Erythroblast (primary cell): ENCODE data around the gene FLOT1.

Experiments used
- GATA1 ChIP-seq: IDR thresholded peaks from 2 replicates; pipeline ENCODE4 v1.6.1; 2011; ENCODE audit warnings: low read depth, mild to moderate bottlenecking, control low read depth, low read length, moderate library complexity
- POLR2A ChIP-seq: IDR thresholded peaks from 2 replicates; pipeline ENCODE4 v1.6.1; 2011; ENCODE audit warnings: mild to moderate bottlenecking, low read length

DNA sequence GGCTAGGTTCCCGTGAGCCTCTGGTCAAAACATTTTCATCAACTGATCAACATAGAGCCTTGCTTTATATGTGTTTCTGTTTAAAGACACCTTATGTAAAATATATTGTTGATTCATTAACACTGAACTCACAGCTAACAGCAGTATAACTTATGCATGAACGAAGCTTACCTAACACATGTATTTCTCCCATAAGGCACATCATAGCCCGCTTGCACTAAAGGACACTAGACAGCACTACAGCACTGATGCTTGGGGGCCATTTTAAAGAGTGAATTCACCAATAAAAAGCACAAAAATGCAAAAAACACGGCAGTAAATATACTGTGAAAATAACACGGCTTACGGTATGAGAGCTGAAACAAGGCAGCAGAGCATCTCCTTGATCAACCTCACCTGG, 4.0 kb downstream of the FLOT1 start:
- TF ChIP-seq POLR2A (no peak), GATA1 (no peak)
